Aorta (tissue), 5 donors: ENCODE measurements around the gene ADGRF5. TPM values are rescaled to one million over a fixed set of nuclear protein-coding genes. Genes with fewer than 3 reads are reported as not detected.

ENCODE experiments used
- ATAC-seq: fragments of 200-7000 bp; cut with Tn5 transposase; one replicate; pipeline ENCODE4 v1.9.1; 2022; ENCODE audit warnings: moderate library complexity; ENCODE audit not compliant: low FRiP score
- DNase-seq, 2 donors: peaks; one replicate each; pipeline ENCODE4 v3.0.0-alpha.2; 2020
- H3K27ac ChIP-seq, 2 donors: one replicate each; pipeline ENCODE4 v1.5.1; 2013; ENCODE audit warnings: low read length in 2 of 2, mild to moderate bottlenecking in 2 of 2, moderate library complexity in 2 of 2, control low read depth in 1 of 2, inconsistent platforms in 1 of 2, low read depth in 1 of 2
- H3K27me3 ChIP-seq, 2 donors: one replicate each; pipeline ENCODE4 v1.6.1; 2013; ENCODE audit warnings: control low read depth in 1 of 2, low read length in 1 of 2, mild to moderate bottlenecking in 1 of 2, moderate library complexity in 1 of 2; ENCODE audit not compliant: insufficient read depth in 2 of 2, control insufficient read depth in 1 of 2
- H3K36me3 ChIP-seq, 2 donors: one replicate each; pipeline ENCODE4 v1.6.1; 2013; ENCODE audit warnings: control low read depth in 1 of 2, low read length in 1 of 2, mild to moderate bottlenecking in 1 of 2; ENCODE audit not compliant: insufficient read depth in 2 of 2, control insufficient read depth in 1 of 2
- H3K4me1 ChIP-seq, 2 donors: one replicate each; pipeline ENCODE4 v1.6.1; 2013; ENCODE audit warnings: low read length in 2 of 2, control low read depth in 1 of 2, mild to moderate bottlenecking in 1 of 2, moderate library complexity in 1 of 2; ENCODE audit not compliant: insufficient read depth in 2 of 2, control insufficient read depth in 1 of 2
- H3K4me3 ChIP-seq, 2 donors: one replicate each; pipeline ENCODE4 v1.5.1; 2013; ENCODE audit warnings: low read length in 2 of 2, control low read depth in 1 of 2, mild to moderate bottlenecking in 1 of 2
- H3K9me3 ChIP-seq: one replicate; pipeline ENCODE4 v1.6.1; 2013; ENCODE audit warnings: mild to moderate bottlenecking, low read length; ENCODE audit not compliant: control insufficient read depth
- WGBS, 2 donors: extraction: QIAGEN DNeasy Blood & Tissue Kit; methylation state at CpG; one replicate each; pipeline ENCODE4 v1.1.7; 2013; 5-methylcytosine and 5-hydroxymethylcytosine counted together
- intact Hi-C, 2 donors: fragments of 100-400 bp; cut with DNase I; formaldehyde crosslinking; loops; one replicate each; pipeline versions ENCODE4 v1.14.2 to v1.15.0; 2022
- polyA plus RNA-seq, 2 donors: library from polyadenylated mRNA; stranded (reverse); fragments of 200-250 nt; gene quantifications; one replicate each; pipeline ENCODE4 v1.2.3, GENCODE V29; 2013
- total RNA-seq, 2 donors: library from RNA; stranded (reverse); fragmentation: NEBNext Ultra II Directional; extraction: Animal tissue kit (Norgen Biotek cat#: 25700); gene quantifications; one replicate each; pipeline ENCODE4 v1.2.1, GENCODE V29; 2021
- donor health status: healthy with polysubstance abuse.
- donor health status: Bipolar disorder and iron deficiency.
- donor health status: DM: no; HTN: no; CAD: no.
- donor health status: DM: no; HTN: no; CAD: no.
- donor health status: DM: yes; HTN: yes; CAD: no.

ADGRF5 gene
- total and polyA plus RNA-seq, 4 donors, result 0.50 to 34.6 (median 16.3) TPM

- Histone ChIP-seq H3K9me3 (no peaks in the 10 kb centered on the region), H3K4me1 (peaks cover 0 to 3% of the 10 kb centered on the region in 2 donors), H3K4me3 (no peak overlapping the region), H3K36me3 (no peaks in the 10 kb centered on the region), H3K27me3 (no peaks in the 10 kb centered on the region), H3K27ac (no peak overlapping the region)
- ATAC-seq (no peak), DNase-seq (no peak)
- intact Hi-C loops, result no loop called here
These were observed 39.5 kb upstream of the ADGRF5 start for GRCh38 chr6:46961232-46961631.

GRCh38 chr6:46959419-46959818 lies 37.7 kb upstream of the ADGRF5 start:
- no peak for ATAC-seq
- Histone ChIP-seq H3K36me3 (no peaks in the 10 kb centered on the region), H3K27ac (no peak overlapping the region), H3K4me1 (no peaks in the 10 kb centered on the region), H3K9me3 (no peaks in the 10 kb centered on the region), H3K27me3 (no peaks in the 10 kb centered on the region), H3K4me3 (no peak overlapping the region)
- intact Hi-C loops, result no loop called here
- DNase-seq, result no peak

- no peaks in the 10 kb centered on the region for H3K36me3 ChIP-seq
- ATAC-seq (no peak), DNase-seq (no peak)
- intact Hi-C loops, result no loop called here
- 97 to 99% methylated on average over 6 of the region's 6 CpGs for WGBS, 2 donors
- no peaks in the 10 kb centered on the region for H3K27me3 ChIP-seq
- no peaks in the 10 kb centered on the region for H3K4me1 ChIP-seq
- H3K9me3 ChIP-seq, result no peaks in the 10 kb centered on the region
- H3K27ac ChIP-seq, result no peak overlapping the region
- H3K4me3 ChIP-seq, result no peak overlapping the region
These were observed 34.7 kb upstream of the ADGRF5 start for GRCh38 chr6:46956409-46956808.

GRCh38 chr6:46954837-46955451 lies 33.2 kb upstream of the ADGRF5 start:
- ATAC-seq, result no peak

GRCh38 chr6:46953921-46954320 lies 32.2 kb upstream of the ADGRF5 start:
- intact Hi-C loops, result no loop called here
- no peaks in the 10 kb centered on the region for H3K4me1 ChIP-seq
- DNase-seq (no peak), ATAC-seq (no peak)
- no peaks in the 10 kb centered on the region for H3K36me3 ChIP-seq
- WGBS, 2 donors, result 88 to 90% methylated on average over 4 of the region's 4 CpGs
- H3K4me3 ChIP-seq, result no peak overlapping the region
- H3K9me3 ChIP-seq, result no peaks in the 10 kb centered on the region
- H3K27ac ChIP-seq, result no peak overlapping the region
- no peaks in the 10 kb centered on the region for H3K27me3 ChIP-seq

More at GRCh38 chr6:46954837-46955451, 33.2 kb upstream of the ADGRF5 start:
- Histone ChIP-seq H3K36me3 (no peaks in the 10 kb centered on the region), H3K27me3 (no peaks in the 10 kb centered on the region), H3K4me3 (no peak overlapping the region), H3K9me3 (no peaks in the 10 kb centered on the region), H3K27ac (no peak overlapping the region), H3K4me1 (no peaks in the 10 kb centered on the region)
- intact Hi-C loops, result no loop called here
- WGBS, 2 donors, result 88 to 91% methylated on average over 4 of the region's 4 CpGs
- DNase-seq, result no peak

- Histone ChIP-seq H3K36me3 (no peaks in the 10 kb centered on the region), H3K27me3 (no peaks in the 10 kb centered on the region), H3K4me3 (no peak overlapping the region), H3K27ac (no peak overlapping the region), H3K4me1 (no peaks in the 10 kb centered on the region), H3K9me3 (no peaks in the 10 kb centered on the region)
- WGBS, 2 donors, result 75 to 77% methylated on average over 8 of the region's 8 CpGs
- ATAC-seq (no peak), DNase-seq (peak; percentile 55 to 77)
- intact Hi-C loops, result no loop called here
These were observed 28.0 kb upstream of the ADGRF5 start for GRCh38 chr6:46949632-46950280.

GRCh38 chr6:46948699-46949098 lies 27.0 kb upstream of the ADGRF5 start:
- Histone ChIP-seq H3K27ac (no peak overlapping the region), H3K4me1 (no peaks in the 10 kb centered on the region), H3K36me3 (no peaks in the 10 kb centered on the region), H3K9me3 (no peaks in the 10 kb centered on the region), H3K4me3 (no peak overlapping the region), H3K27me3 (no peaks in the 10 kb centered on the region)
- intact Hi-C loops, result no loop called here
- ATAC-seq, result no peak
- no peak for DNase-seq
- WGBS, 2 donors, result 92 to 93% methylated on average over 8 of the region's 8 CpGs

- H3K27me3 ChIP-seq, result no peaks in the 10 kb centered on the region
- intact Hi-C loops, result no loop called here
- H3K36me3 ChIP-seq, result no peaks in the 10 kb centered on the region
- no peaks in the 10 kb centered on the region for H3K9me3 ChIP-seq
- H3K27ac ChIP-seq, result no peak overlapping the region
- WGBS, 2 donors, result 97% methylated on average over 5 of the region's 5 CpGs
- DNase-seq (no peak), ATAC-seq (no peak)
- H3K4me3 ChIP-seq, result no peak overlapping the region
- H3K4me1 ChIP-seq, result no peaks in the 10 kb centered on the region
These were observed 25.8 kb upstream of the ADGRF5 start for GRCh38 chr6:46947497-46947896.

GRCh38 chr6:46940433-46941226 lies 18.9 kb upstream of the ADGRF5 start:
- Histone ChIP-seq H3K4me1 (no peaks in the 10 kb centered on the region), H3K27ac (no peak overlapping the region), H3K27me3 (no peaks in the 10 kb centered on the region), H3K4me3 (no peak overlapping the region), H3K9me3 (no peaks in the 10 kb centered on the region), H3K36me3 (no peaks in the 10 kb centered on the region)
- ATAC-seq, result no peak
- DNase-seq, result no peak
- WGBS, 2 donors, result 6 to 17% methylated on average over 1 of the region's 1 CpG
- intact Hi-C loops, result no loop called here
